NK-92 (cell line): ENCODE data around the gene CDC42EP3.

ENCODE experiments used
- DNase-seq: peaks from one replicate; lab custom pipeline; 2025; ENCODE audit not compliant: unreplicated experiment; lab: John Stamatoyannopoulos, UW

CDC42EP3 gene

DNA sequence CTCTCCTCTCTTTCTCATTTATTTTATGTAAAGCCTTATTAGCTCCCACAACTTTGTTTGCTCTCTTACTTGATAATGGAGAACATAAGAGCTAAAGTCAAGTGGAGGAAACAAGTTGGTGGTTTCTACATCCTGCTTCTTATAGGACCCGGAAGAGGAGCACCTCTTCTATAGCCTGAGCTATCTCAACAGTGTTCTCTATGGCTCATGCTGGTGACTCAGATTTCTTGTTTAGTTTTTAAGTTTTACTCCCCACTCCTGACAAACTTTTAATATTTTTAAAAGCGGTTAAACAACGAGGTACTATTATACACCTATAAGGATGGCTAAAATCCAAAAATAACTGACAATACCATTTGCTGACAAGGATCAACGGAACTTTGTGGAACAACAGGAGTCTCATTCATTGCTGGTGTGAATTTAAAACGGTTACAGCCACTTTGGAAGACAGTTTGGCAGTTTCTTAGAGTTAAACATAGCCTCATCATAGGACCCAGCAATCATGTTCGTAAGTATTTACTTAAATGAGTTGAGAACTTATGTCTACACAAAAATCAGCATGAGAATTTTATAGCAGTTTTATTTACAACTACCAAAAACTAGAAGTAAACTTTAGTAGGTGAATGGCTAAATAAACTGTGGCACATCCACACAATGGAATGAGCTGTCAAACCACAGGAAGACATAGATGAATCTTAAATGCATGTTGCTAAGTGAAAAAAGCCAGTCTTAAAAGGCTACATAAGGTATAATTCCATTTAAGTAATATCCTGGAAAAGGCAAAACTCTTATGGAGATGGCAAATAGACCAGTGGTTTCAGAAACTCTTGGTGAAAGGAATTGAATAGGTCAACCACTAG is 12.7 kb upstream of the CDC42EP3 start:
- no peak for DNase-seq

GRCh38 chr2:37683241-37683640 is 11.8 kb upstream of the CDC42EP3 start:
- no peak for DNase-seq

DNA sequence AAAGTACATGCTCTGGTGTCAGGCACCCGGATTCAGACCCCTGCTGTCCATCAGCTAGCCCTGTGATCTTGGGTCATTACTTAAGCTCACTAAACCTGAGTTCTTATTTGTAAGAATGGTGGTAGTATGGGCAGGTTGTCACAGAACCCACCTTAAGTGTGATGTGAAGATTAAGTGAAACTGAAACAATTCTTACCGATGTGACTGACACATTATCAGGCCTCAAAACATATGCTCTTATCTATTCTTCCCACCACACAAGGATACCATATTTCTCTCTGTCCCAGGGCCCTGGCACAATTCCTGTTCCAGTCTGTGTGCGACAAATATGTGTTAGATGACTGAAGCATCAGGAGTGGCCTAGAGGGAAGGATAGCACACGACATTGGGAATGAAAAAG is 11.0 kb upstream of the CDC42EP3 start:
- no peak for DNase-seq

GRCh38 chr2:37681587-37681986 is 10.1 kb upstream of the CDC42EP3 start:
- no peak for DNase-seq

DNA sequence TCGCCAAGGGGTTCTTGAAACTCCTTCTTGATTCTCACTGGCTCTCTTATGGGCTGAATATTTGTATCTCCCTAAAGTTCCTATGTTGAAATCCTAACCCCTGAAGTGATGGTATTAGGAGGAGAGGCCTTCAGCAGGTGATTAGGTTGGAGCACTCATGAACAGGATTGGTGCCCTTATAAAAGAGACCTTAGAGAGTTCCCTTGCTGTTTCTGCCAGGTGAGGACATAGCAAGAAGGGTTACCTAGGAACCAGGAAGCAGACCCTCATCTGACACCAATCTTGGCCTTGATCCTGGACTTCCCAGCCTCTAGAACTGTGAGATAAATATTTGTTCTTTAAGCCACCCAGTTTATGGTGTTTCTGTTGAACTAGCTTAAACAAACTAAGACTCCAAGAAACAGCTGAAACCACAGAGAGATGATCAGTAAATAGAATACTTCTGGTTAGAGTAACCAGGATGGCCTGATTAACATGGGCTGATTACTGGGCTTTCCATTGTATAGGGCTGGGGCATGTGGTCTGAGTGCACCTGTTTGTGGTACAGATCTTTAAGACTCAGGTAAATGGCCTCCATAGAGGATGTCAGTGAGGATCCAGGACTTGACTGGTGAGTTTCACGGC is 7.7 kb upstream of the CDC42EP3 start:
- DNase-seq, result no peak

- no peak for DNase-seq
Observed at GRCh38 chr2:37676274-37676673, 4.8 kb upstream of the CDC42EP3 start.

DNA sequence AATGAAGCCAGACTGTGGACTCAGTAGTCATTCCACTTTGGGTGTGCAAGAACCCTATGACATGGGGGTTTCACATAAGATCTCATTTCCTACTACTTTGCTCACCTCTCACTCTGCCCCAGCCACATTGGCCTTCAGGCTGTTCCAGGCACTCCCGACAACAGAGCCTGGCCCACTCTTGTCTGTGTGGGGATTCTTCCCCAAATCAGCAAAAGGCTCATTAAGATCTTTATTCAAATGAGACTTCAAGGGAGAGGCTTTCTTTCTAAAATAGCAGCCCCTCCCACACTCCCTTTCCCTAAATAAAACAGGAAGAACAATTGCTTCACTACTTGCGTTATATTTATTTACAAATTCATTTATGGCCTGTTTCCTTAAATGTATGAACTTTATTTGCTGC is 3.5 kb upstream of the CDC42EP3 start:
- DNase-seq, result no peak

GRCh38 chr2:37672870-37673184 is 1.4 kb upstream of the CDC42EP3 start:
- DNase-seq, result no peak

DNA sequence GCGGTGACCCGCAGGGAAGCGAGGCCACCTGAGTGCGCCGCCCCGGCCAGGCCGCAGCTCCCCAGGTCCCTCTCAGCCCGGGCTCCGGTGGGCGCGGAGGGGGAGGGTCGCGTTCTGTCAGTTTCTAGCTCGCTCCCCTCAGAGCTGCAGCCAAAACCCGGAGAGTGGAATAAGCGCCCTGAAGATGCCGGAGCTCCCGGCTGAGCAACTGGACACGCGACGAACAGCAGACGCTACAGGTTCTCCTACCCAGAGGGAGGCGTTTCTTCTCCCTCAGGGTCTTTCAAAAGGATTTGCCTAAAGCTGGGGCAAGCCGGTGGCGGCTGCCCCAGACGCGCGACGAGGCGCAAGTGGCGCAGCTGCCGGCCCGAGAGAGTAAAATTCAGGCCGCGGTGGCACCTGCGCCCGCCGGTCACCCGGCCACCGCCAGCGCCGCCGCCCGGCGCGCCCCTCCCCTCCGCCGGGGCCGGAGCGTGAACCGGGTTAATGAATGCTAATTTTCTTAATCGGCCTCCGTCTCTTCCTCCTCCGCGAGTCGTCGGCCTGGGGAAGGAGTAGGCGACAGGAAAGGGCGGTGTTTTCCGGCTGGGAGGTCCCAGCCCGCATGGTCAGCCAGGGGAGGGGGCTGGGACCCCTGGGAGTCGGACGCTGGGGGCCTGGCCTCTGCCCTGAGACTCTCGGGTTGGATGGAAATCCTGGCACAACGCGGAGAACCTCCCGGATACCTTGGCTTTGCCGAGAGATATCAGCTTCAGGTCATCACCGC is 845 bp upstream of the CDC42EP3 start:
- no peak for DNase-seq

DNA sequence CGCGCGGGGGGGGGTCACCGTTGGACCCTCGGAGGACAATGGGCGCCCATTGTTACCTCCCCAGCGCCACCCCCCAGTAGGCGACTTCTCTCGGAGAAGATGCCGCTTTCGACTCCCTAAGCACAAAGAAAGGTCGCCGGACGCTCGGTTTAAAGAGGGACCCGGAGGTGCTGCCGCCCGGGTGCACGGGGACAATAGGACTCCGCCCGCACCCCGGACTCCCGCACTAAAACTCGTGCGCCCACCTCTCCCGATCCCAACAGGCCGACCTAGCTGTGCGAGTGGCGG is 318 bp upstream of the CDC42EP3 start:
- no peak for DNase-seq

DNA sequence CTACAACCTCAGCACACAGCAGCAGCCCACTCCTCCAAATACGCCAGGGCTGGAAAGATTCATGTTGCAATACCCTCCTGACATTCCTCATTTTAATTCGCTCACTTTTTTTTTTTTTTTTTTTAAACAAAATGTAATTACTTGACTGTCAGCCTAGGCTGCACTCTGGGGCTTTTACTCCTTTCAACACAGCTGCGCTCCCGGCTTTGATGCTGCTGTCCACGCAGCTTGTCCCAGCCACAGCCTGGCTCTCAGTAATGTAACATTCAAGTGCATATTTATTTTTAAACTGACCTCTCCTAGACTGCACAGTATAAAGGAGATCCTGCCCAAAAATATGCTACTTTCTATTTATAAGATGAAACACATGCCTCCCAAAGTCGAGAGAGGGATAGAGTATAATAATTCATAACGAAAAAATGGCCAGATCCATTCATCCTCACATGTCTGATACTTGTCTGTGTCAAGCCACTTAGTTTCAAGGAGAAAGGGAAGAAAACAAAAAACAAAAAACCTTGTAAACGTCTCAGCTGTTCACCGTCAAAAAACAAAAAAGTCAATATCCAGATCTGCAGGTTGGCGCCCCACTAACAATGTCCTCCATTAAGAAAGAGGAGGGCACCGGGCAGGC is 949 bp downstream of the CDC42EP3 start:
- DNase-seq, result no peak

DNA sequence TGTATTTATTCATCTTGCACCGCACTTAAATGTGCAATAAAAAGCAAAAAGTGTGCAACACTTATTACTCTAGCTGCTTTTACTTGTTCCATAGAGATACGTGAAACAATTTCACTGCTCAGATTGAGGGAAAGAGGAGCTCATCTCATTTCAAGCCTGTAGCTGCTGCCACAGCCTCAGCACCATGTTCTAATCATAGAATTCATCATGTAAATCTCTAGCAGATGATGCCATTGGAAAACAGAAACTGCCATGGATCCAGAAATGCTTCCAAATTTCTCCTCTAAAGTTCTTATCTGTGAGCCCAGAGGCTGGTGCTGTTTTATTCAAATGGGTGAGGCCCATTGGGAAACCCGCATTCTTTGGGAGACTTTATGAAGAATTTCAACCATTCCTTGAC is 2.0 kb downstream of the CDC42EP3 start:
- DNase-seq, result no peak

DNA sequence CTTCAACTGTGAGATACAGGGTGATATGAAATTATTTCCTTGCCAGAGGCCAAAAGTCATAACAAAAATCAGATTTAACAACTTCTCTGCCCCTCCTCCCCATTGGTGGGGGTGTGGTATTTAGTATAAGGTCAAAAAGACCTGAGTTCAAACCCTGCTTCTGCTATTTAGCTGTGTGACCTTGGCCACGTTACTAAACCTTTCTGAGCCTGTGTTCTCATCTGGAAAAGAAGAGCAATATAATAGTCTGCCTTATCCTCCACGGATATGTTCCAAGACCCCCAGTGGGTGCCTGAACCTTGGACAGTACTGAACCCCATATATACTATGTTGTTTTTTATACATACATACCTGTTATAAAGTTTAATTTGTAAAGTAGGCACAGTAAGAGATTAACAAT is 3.7 kb downstream of the CDC42EP3 start:
- DNase-seq, result no peak

DNA sequence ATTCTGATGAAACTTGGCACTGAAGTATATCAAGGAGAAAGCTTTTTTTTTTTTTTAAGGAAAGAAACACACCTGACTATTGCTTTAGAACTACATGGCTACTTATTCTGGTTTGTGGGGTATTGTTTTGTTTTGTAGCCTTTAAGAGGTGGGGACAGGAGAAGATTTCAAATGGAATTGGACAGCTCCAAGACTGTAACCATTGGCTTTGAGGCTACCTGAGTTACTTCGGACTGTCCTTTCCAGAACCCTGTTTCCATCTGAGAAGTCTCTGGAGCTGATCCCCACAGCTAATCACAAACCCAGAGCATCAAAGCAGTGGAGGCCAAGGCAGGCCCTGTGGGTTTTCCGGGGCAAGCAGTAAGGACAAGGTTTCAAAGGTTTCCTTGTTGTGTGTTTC is 4.7 kb downstream of the CDC42EP3 start:
- no peak for DNase-seq

DNA sequence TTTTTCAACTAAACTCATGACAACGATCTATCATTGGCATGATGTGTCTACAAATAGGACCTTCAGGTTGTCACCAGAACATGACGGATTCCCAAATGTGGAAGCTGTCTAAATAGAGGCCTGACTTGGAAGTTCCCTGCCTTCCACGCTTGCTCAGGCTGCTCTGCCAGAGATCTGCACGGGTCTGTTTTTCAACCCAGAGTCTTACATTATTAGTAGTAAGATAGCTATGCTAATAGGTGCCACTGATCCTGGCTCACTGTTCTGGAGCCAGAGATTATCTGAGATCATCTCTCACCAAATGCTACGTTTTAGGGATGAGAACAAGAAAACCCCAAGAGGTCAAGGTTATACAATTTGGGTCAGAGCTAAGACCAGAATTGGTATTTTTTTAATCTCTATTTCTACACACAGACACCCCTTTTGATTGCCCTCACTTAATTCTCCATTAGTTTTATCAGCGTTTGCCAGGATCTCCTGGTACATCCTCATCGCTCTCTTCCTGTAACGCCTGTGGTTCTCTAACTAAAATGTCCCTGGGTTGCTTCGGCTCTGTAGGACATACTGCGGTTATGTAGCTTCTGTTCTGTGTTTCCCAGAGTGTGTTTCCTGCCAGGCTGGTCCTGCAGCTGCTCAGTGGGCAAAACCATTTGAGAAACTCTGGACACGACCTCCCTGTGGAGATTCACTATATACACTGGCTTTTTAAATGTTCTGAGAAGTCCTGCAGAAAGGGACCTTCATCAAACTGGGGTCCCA is 5.7 kb downstream of the CDC42EP3 start:
- DNase-seq, result no peak

GRCh38 chr2:37665043-37665442 is 6.4 kb downstream of the CDC42EP3 start:
- no peak for DNase-seq

- no peak for DNase-seq
Observed at GRCh38 chr2:37664231-37664643, 7.2 kb downstream of the CDC42EP3 start.

DNA sequence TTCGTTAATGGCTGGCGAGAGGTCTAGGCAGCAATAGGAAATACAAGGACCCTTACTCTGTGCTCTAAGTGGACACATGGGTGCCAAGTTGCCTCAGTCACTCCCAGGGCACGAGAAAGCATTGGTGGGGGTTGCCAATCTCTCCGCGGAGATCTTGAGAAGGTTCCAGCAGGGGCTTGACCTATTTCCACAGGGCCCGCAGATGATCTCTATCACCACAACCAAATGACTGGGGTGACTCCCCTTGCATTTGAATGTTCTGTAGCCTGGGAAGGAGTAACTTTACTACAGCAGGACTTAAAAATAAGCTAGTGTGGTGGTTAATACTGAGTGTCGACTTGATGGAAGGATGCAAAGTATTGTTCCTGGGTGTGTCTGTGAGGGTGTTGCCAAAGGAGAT is 8.1 kb downstream of the CDC42EP3 start:
- DNase-seq, result no peak

- DNase-seq, result no peak
Observed at GRCh38 chr2:37659723-37660122, 11.7 kb downstream of the CDC42EP3 start.

DNA sequence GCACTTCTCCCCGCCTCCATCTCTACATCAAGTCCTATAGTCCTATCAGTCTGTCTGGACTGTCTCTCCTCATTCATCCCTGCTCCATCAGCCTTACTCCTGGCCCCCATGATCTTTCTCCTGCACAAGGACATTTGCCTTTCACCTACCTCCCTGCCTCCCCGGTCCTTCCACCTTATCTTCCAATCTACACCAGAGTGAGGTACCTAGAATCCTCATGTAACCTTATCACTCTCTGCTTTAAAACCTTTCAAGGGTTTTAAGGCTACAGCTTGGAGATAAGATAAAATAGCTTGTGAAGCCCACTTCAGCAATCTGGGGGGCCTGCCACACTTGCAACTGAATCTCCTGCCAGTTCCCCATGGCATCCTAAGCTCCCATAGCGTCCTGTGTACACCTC is 12.8 kb downstream of the CDC42EP3 start:
- DNase-seq, result no peak

GRCh38 chr2:37657471-37657870 is 14.0 kb downstream of the CDC42EP3 start:
- no peak for DNase-seq
